Pancreas (tissue), 10 donors: ENCODE results near the gene CHIA. TPM values are rescaled to one million over a fixed set of nuclear protein-coding genes. Genes with fewer than 3 reads are reported as not detected.

ENCODE experiments used
- ATAC-seq, 4 donors: fragments of 200-7000 bp; cut with Tn5 transposase; one replicate each; pipeline versions ENCODE4 v1.8.0 to v1.9.1; 2020; ENCODE audit warnings: mild to moderate bottlenecking in 4 of 4, moderate library complexity in 4 of 4
- DNase-seq, 6 donors: peaks; one replicate each; pipeline ENCODE4 v3.0.0-alpha.2; 2020
- FAIRE-seq: peaks from 2 replicates; lab custom pipeline; 2012; peaks lifted over from hg19 to GRCh38; lab: Jason Lieb, UNC
- H3K27ac ChIP-seq, 4 donors: fragments of 200-600 bp; sonication (generic); 1 replicate in 3 of 4; 2 replicates in 1 of 4; pipeline versions ENCODE4 v1.5.0 to v1.8.0; 2020
- H3K27me3 ChIP-seq, 4 donors: fragments of 200-600 bp; one replicate each; pipeline ENCODE4 v1.8.0; 2021
- H3K36me3 ChIP-seq, 3 donors: fragments of 200-600 bp; sonication (generic) in 1 of 3; one replicate each; pipeline versions ENCODE4 v1.5.0 to v1.8.0; 2020 to 2021
- H3K4me1 ChIP-seq, 3 donors: fragments of 200-600 bp; one replicate each; pipeline ENCODE4 v1.8.0; 2021
- H3K4me3 ChIP-seq, 4 donors: fragments of 200-600 bp; sonication (generic) in 2 of 4; one replicate each; pipeline versions ENCODE4 v1.5.0 to v1.8.0; 2020 to 2021
- H3K9me3 ChIP-seq, 4 donors: fragments of 200-600 bp; one replicate each; pipeline ENCODE4 v1.8.0; 2021
- WGBS, 2 donors: extraction: QIAGEN DNeasy Blood & Tissue Kit; methylation state at CpG; one replicate each; pipeline ENCODE4 v1.1.7; 2013; 5-methylcytosine and 5-hydroxymethylcytosine counted together
- intact Hi-C, 3 donors: fragments of 100-400 bp; cut with DNase I; formaldehyde crosslinking; loops; one replicate each; pipeline versions ENCODE4 v1.11.1 to v1.14.2; 2022
- polyA plus RNA-seq, 2 donors: library from polyadenylated mRNA; stranded (reverse); fragments of 200-250 nt; gene quantifications; one replicate each; pipeline ENCODE4 v1.2.3, GENCODE V29; 2013
- total RNA-seq, 6 donors: library from RNA; stranded (reverse); fragmentation: NEBNext Ultra II Directional in 4 of 6; extraction: Animal tissue kit (Norgen Biotek cat#: 25700) in 4 of 6; gene quantifications; one replicate each; pipeline versions ENCODE4 v1.2.1 to v1.2.4, GENCODE V29; 2021 to 2023
- TF ChIP-seq, protein P1 (sequence below), 4 donors: fragments of 200-600 bp; sonication (generic) in 3 of 4; IDR thresholded peaks; one replicate each; pipeline versions ENCODE4 v1.5.0 to v1.8.0; 2021; ENCODE audit warnings: antibody characterized with exemption in 4 of 4
- donor health status: healthy with polysubstance abuse.
- donor health status: DM: no; HTN: no; CAD: no; lungs with moderate emphysema.
- donor health status: DM: no; HTN: no; CAD: no.
- donor health status: control.
- donor health status: control.
- donor health status: Bipolar disorder and iron deficiency.
- donor health status: DM: yes; HTN: yes; CAD: no.
- donor health status: DM: no; HTN: no; CAD: no.
- donor health status: DM: no; HTN: no; CAD: no.
- donor health status: DM: yes; HTN: yes; CAD: no.

The CHIA gene
- total and polyA plus RNA-seq, 8 donors, result 0.05 TPM; not detected in 7

DNA sequence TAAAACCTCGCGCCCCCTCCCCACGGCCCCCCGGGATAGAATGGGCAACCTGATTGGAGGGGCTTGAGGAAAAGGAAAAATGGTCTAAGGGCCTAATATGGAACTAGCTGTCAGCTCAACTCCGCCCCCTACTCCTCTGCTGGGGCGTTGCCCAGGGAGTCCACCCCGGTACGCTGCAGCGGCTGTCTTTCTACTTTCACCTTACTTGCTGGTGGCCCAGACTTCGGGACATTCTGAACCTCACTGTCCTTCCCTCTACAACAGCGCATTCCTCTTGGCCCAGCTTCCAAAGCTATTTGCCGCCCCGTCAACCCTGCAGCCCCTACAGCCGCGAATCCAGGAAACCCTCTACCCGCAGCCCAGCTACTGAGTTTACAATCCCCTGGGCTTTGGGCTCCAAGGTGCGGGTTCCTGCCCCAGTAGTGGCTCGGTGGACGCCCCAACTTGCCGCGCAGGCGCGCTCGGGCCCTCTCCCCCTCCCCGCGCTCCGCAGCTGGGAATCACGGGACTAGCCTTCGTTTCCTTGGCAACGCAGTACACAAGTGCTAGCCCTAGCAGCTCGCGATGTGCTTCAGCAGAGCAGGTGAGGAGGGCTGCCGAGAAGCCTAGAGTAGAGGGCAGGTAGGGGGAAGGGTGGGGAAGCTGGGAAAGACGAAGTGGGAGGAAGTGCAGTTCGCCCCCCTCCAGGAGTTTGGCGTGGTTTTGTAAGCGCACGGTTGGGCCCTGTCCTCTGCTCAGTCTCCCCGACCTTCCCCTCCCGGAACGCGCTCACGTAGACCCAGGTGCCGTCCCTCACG, 55.6 kb downstream of the CHIA start:
- TF ChIP-seq, protein P1, sequence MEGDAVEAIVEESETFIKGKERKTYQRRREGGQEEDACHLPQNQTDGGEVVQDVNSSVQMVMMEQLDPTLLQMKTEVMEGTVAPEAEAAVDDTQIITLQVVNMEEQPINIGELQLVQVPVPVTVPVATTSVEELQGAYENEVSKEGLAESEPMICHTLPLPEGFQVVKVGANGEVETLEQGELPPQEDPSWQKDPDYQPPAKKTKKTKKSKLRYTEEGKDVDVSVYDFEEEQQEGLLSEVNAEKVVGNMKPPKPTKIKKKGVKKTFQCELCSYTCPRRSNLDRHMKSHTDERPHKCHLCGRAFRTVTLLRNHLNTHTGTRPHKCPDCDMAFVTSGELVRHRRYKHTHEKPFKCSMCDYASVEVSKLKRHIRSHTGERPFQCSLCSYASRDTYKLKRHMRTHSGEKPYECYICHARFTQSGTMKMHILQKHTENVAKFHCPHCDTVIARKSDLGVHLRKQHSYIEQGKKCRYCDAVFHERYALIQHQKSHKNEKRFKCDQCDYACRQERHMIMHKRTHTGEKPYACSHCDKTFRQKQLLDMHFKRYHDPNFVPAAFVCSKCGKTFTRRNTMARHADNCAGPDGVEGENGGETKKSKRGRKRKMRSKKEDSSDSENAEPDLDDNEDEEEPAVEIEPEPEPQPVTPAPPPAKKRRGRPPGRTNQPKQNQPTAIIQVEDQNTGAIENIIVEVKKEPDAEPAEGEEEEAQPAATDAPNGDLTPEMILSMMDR (IDR thresholded peaks at IDR 0.05), result no peak
- H3K36me3 ChIP-seq, result no peaks in the 10 kb centered on the region
- DNase-seq, result peak; percentile 92 to 98 (median 93)
- intact Hi-C loops, result no loop called here
- peak overlapping the region; percentile 5 to 58 (median 43) for H3K4me3 ChIP-seq
- no peaks in the 10 kb centered on the region for H3K27me3 ChIP-seq
- H3K9me3 ChIP-seq, result no peaks in the 10 kb centered on the region
- H3K27ac ChIP-seq, result peak overlapping the region; percentile 63 to 79 (median 70)
- WGBS, 2 donors, result 2 to 3% methylated on average over 45 of the region's 45 CpGs
- no peaks in the 10 kb centered on the region for H3K4me1 ChIP-seq
- no peak for FAIRE-seq
- ATAC-seq, result peak; percentile 98 to 99 (median 99)

DNA sequence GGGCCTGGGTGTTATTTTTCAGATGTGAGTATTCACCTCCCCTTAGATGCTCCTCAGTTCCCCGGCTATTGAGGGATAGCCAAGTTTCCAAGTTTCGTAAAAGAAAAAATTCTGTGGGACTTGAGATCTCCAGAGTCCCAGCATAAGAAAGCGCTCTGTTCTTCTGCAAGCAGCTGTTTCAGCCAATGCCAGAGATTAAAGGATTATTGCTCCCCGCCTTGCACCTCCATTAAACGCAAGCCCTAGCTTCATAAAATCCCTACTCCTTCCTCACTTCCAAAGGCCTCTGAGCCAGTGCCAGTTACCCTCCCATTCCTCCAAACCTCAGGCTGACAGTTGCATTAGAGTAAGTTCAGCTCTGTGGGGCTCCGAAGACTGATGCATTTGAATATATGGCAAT, 56.4 kb downstream of the CHIA start:
- no peaks in the 10 kb centered on the region for H3K4me1 ChIP-seq
- H3K9me3 ChIP-seq, result no peaks in the 10 kb centered on the region
- DNase-seq (no peak), FAIRE-seq (no peak), ATAC-seq (peak in 1 of 4 donors; percentile 1)
- 66 to 68% methylated on average over 6 of the region's 6 CpGs for WGBS, 2 donors
- no peaks in the 10 kb centered on the region for H3K27me3 ChIP-seq
- no peaks in the 10 kb centered on the region for H3K36me3 ChIP-seq
- H3K4me3 ChIP-seq, result peak overlapping the region in 3 of 4 donors; percentile 28 to 58 (median 58)
- intact Hi-C loops, result no loop called here
- TF ChIP-seq, protein P1 (IDR thresholded peaks at IDR 0.05), result no peak
- peak overlapping the region; percentile 63 to 79 (median 70) for H3K27ac ChIP-seq

DNA sequence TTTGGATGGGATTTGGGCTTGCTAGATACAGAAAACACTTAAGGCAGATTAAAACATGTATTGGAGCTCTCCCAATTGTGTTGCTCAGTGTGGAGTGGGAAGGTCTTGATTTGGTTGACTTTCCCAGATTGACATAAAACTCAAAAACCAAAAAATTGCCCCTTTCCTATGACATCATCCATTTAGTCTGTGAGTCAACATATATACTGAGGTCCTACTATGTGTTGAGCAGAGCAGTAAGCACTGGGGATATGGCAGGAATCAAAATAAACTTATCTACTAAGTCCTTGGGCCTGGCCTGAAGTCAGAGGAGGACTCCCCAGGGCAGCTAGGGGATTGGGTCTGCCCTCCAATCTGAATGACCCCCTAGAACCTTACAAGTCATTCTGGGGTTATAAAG, 61.0 kb downstream of the CHIA start:
- Histone ChIP-seq H3K27me3 (no peaks in the 10 kb centered on the region), H3K4me3 (no peak overlapping the region), H3K4me1 (no peaks in the 10 kb centered on the region), H3K36me3 (no peaks in the 10 kb centered on the region), H3K27ac (no peak overlapping the region), H3K9me3 (no peaks in the 10 kb centered on the region)
- DNase-seq (no peak), FAIRE-seq (no peak), ATAC-seq (no peak)
- TF ChIP-seq, protein P1 (IDR thresholded peaks at IDR 0.05), result no peak
- intact Hi-C loops, result no loop called here

DNA sequence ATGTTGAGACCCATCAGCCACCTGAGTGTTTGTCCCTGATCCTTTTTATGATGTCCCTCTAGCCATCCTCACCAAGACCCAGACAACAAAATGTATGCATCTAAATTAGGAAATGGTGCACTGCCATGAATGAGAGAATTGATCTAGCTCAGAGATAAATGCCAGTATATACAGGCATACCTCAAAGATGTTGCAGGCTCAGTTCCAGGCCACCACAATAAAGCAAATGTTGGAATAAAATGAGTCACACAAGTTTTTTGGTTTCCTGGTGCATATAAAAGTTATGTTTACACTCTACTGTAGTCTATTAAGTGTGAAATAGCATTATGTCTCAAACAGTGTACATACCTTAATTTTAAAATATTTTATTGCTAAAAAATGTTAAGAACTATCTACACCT, 63.9 kb downstream of the CHIA start:
- TF ChIP-seq, protein P1 (IDR thresholded peaks at IDR 0.05), result no peak
- H3K27me3 ChIP-seq, result no peaks in the 10 kb centered on the region
- H3K4me3 ChIP-seq, result no peak overlapping the region
- no peaks in the 10 kb centered on the region for H3K36me3 ChIP-seq
- DNase-seq (no peak), FAIRE-seq (no peak), ATAC-seq (no peak)
- intact Hi-C loops, result no loop called here
- no peaks in the 10 kb centered on the region for H3K9me3 ChIP-seq
- no peaks in the 10 kb centered on the region for H3K4me1 ChIP-seq
- no peak overlapping the region for H3K27ac ChIP-seq

DNA sequence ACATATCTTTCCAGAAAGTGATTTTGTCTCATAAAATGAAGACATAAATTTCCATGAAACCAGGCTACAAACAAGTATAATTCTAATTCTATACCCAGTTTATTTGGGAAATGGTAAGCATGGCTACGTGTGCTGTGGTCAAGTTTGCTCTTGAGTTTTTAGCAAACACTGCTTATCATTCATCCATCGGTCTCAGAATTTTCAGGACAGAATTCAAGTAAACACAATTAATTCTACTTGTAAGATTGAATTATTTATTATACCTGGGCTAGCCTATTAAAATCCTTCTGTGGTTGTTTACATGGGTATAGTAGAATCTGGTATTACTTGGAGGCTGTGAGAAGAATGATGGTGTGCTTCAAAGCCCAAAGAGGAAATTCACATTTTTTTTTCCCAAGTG, 68.3 kb downstream of the CHIA start:
- FAIRE-seq (no peak), ATAC-seq (no peak), DNase-seq (no peak)
- H3K36me3 ChIP-seq, result no peaks in the 10 kb centered on the region
- no peaks in the 10 kb centered on the region for H3K4me1 ChIP-seq
- no peaks in the 10 kb centered on the region for H3K9me3 ChIP-seq
- no peaks in the 10 kb centered on the region for H3K27me3 ChIP-seq
- no peak overlapping the region for H3K4me3 ChIP-seq
- H3K27ac ChIP-seq, result no peak overlapping the region
- TF ChIP-seq, protein P1 (IDR thresholded peaks at IDR 0.05), result no peak
- intact Hi-C loops, result no loop called here
- 30 to 35% methylated on average over 2 of the region's 2 CpGs for WGBS, 2 donors
